GM10266 (cell line): ENCODE results near the gene MIOS.
"Not testable (repeated sequence)": the region's sequence is repeated elsewhere in the genome, so short reads cannot be mapped to it uniquely, and the experiment has no call there.

Experiments
- DNase-seq: peaks from one replicate; pipeline ENCODE4 v3.0.0; 2012; ENCODE audit errors: extremely low spot score
- TF ChIP-seq, protein P1 (sequence below): IDR thresholded peaks from 2 replicates; pipeline ENCODE4 v1.5.1; 2012; ENCODE audit warnings: mild to moderate bottlenecking, low read depth; ENCODE audit not compliant: control insufficient read depth, insufficient read depth; ENCODE audit errors: missing control alignments

MIOS gene

DNA sequence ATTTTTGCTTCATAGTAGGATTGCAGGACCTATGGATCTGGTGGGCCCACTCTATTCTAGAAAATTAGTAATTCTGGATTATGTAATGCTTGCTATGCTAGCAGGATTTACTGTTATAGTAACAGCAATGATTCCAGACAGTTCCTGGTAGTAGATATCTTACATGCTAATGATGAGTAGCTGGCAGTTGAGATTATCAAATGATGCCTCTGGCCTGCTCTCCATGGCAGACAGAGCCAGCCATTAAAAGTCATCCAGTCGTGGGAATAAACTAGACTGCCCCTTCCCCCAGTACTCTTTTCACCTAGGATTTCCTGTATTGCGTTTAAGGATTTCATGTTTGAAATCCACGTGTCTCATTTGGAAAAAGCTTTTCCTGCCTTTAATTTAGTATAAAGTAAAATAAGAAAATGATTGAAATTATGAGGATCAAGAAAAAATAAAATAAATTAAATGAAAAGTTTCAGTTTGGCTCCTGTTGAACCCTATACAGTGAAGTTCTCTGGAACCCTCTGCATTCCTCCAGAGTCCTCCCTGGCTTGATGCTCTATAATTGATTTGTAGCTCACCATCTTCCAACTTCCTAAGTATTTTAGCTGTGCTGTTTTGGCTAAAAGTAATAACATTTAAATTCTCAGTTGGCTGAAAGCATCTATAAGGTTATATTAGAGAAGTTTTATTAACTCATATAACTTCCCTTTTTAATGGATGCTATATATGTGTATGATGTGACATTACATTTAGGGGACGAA is 88.5 kb downstream of the MIOS start:
- no peak for DNase-seq
- TF ChIP-seq, protein P1, sequence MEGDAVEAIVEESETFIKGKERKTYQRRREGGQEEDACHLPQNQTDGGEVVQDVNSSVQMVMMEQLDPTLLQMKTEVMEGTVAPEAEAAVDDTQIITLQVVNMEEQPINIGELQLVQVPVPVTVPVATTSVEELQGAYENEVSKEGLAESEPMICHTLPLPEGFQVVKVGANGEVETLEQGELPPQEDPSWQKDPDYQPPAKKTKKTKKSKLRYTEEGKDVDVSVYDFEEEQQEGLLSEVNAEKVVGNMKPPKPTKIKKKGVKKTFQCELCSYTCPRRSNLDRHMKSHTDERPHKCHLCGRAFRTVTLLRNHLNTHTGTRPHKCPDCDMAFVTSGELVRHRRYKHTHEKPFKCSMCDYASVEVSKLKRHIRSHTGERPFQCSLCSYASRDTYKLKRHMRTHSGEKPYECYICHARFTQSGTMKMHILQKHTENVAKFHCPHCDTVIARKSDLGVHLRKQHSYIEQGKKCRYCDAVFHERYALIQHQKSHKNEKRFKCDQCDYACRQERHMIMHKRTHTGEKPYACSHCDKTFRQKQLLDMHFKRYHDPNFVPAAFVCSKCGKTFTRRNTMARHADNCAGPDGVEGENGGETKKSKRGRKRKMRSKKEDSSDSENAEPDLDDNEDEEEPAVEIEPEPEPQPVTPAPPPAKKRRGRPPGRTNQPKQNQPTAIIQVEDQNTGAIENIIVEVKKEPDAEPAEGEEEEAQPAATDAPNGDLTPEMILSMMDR = no peak

DNA sequence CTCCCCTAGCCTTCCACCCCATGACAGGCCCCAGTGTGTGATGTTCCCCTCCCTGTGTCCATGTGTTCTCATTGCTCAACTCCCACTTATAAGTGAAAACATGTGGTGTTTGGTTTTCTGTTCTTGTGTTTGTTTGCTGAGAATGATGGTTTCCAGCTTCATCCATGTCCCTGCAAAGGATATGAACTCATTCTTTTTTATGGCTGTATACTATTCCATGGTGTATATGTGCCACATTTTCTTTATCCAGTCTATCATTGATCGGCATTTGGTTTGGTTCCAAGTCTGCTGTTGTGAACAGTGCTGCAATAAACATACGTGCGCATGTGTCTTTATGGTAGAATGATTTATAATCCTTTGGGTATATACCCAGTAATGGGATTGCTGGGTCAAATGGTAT is 89.8 kb downstream of the MIOS start:
- DNase-seq = not testable (repeated sequence)
